HFF-Myc (cell line): Measurements from ENCODE around the gene TEX51.

Source experiments
- DNase-seq: peaks from one replicate; pipeline ENCODE4 v3.0.0-alpha.2; 2011; ENCODE audit warnings: low read depth; ENCODE audit errors: extremely low read depth
- H3K4me3 ChIP-seq: replicated peaks from 2 replicates; pipeline ENCODE4 v1.5.1; 2011; ENCODE audit warnings: low read depth, mild to moderate bottlenecking, control low read depth, low read length
- CTCF ChIP-seq: IDR thresholded peaks from 2 replicates; pipeline ENCODE4 v1.5.1; 2012; ENCODE audit warnings: mild to moderate bottlenecking, low read depth, low read length, control low read depth; ENCODE audit errors: missing control alignments

The TEX51 gene

GRCh38 chr2:126890136-126890510 is 8.6 kb upstream of the TEX51 start:
- TF ChIP-seq CTCF, result no peak
- no peak overlapping the region for H3K4me3 ChIP-seq
- DNase-seq, result no peak

GRCh38 chr2:126890551-126891450 is 7.9 kb upstream of the TEX51 start:
- DNase-seq, result no peak
- TF ChIP-seq CTCF, result no peak
- no peak overlapping the region for H3K4me3 ChIP-seq

- H3K4me3 ChIP-seq, result no peak overlapping the region
- no peak for TF ChIP-seq CTCF
- no peak for DNase-seq
Measured at GRCh38 chr2:126891681-126892500, 6.8 kb upstream of the TEX51 start.

- H3K4me3 ChIP-seq, result no peak overlapping the region
- no peak for DNase-seq
- TF ChIP-seq CTCF, result no peak
Measured at GRCh38 chr2:126893153-126893552, 5.5 kb upstream of the TEX51 start.

- no peak for DNase-seq
- H3K4me3 ChIP-seq, result no peak overlapping the region
- TF ChIP-seq CTCF, result no peak
Measured at GRCh38 chr2:126893606-126894005, 5.1 kb upstream of the TEX51 start.

- no peak for TF ChIP-seq CTCF
- no peak for DNase-seq
- no peak overlapping the region for H3K4me3 ChIP-seq
Measured at GRCh38 chr2:126894082-126894481, 4.6 kb upstream of the TEX51 start.
